IPS-NIHi7 (cell line): ENCODE results near the gene CHD2.
A peak's percentile ranks its signal among the peaks of the same experiment; 100 is the strongest.
"Not testable (repeated sequence)": the region's sequence is repeated elsewhere in the genome, so short reads cannot be mapped to it uniquely, and the experiment has no call there.

Experiments used
- DNase-seq: peaks from one replicate; pipeline ENCODE4 v3.0.0; 2012; ENCODE audit warnings: mixed read lengths; ENCODE audit errors: extremely low spot score

The CHD2 gene

GRCh38 chr15:93018574-93018973 is 118.5 kb downstream of the CHD2 start:
- DNase-seq = no peak

- DNase-seq = no peak
These were observed 119.0 kb downstream of the CHD2 start for GRCh38 chr15:93019090-93019489.

- no peak for DNase-seq
These were observed 119.8 kb downstream of the CHD2 start for GRCh38 chr15:93019971-93020370.

GRCh38 chr15:93020976-93021772 is 121.0 kb downstream of the CHD2 start:
- no peak for DNase-seq

GRCh38 chr15:93024293-93024692 is 124.2 kb downstream of the CHD2 start:
- DNase-seq = no peak

- no peak for DNase-seq
These were observed 124.8 kb downstream of the CHD2 start for GRCh38 chr15:93024716-93025624.

GRCh38 chr15:93025625-93025982 is 125.5 kb downstream of the CHD2 start:
- no peak for DNase-seq

- no peak for DNase-seq
These were observed 126.3 kb downstream of the CHD2 start for GRCh38 chr15:93026380-93026817.

- DNase-seq = no peak
These were observed 127.3 kb downstream of the CHD2 start for GRCh38 chr15:93027413-93027812.

GRCh38 chr15:93028111-93028631 is 128.0 kb downstream of the CHD2 start:
- no peak for DNase-seq

- DNase-seq = no peak
These were observed 128.6 kb downstream of the CHD2 start for GRCh38 chr15:93028632-93029213.

GRCh38 chr15:93029214-93029835 is 129.2 kb downstream of the CHD2 start:
- DNase-seq = no peak

- no peak for DNase-seq
These were observed 129.8 kb downstream of the CHD2 start for GRCh38 chr15:93029836-93030429.

GRCh38 chr15:93030430-93031102 is 130.4 kb downstream of the CHD2 start:
- DNase-seq = peak; percentile 90

- no peak for DNase-seq
These were observed 131.0 kb downstream of the CHD2 start for GRCh38 chr15:93031103-93031464.

- not testable (repeated sequence) for DNase-seq
These were observed 131.6 kb downstream of the CHD2 start for GRCh38 chr15:93031557-93032384.

GRCh38 chr15:93032515-93033206 is 132.5 kb downstream of the CHD2 start:
- DNase-seq = not testable (repeated sequence)

GRCh38 chr15:93033434-93034045 is 133.4 kb downstream of the CHD2 start:
- no peak for DNase-seq

- DNase-seq = no peak
These were observed 134.4 kb downstream of the CHD2 start for GRCh38 chr15:93034512-93034911.
